22Rv1 (cell line): ENCODE measurements around the gene ZNF784.

Source experiments
- CTCF ChIP-seq: fragments of 450-650 bp; IDR thresholded peaks from 2 replicates; pipeline ENCODE4 v1.5.1; 2017; ENCODE audit warnings: mild to moderate bottlenecking
- ZFX ChIP-seq: fragments of 450-650 bp; IDR thresholded peaks from 2 replicates; pipeline ENCODE4 v1.6.1; 2017; ENCODE audit warnings: antibody characterized with exemption, borderline replicate concordance

GRCh38 chr19:55670280-55671053, 46.1 kb upstream of the ZNF784 start:
- no peak for TF ChIP-seq CTCF
- TF ChIP-seq ZFX: no peak
